ENCODE data around the gene ASPSCR1. TPM values are rescaled to one million over a fixed set of nuclear protein-coding genes. Genes with fewer than 3 reads are reported as not detected.
A peak's percentile ranks its signal among the peaks of the same experiment; 100 is the strongest.

The ASPSCR1 gene
- total and polyA plus RNA-seq, 9 of the 15 experiments (the other 6 are each of a cell fraction or from before 2014, with no cell fraction given) = 0.90 to 36.9 (median 11.6) TPM

- peak; percentile 100 for TF ChIP-seq MYC (IDR thresholded peaks at IDR 0.05; ENCODE audit: low read depth, low read length)
- TF ChIP-seq MYC (CRISPR knock-in tag; IDR thresholded peaks at IDR 0.05; ENCODE audit: borderline replicate concordance, low read depth) = no peak
- TF ChIP-seq SIN3A (IDR thresholded peaks at IDR 0.05; ENCODE audit: borderline replicate concordance in 2 of 2, control insufficient read depth in 1 of 2, low read depth in 2 of 2, low read length in 2 of 2) = peak; percentile 88 to 92; a peak in 3 of 4 replicates
- TF ChIP-seq EZH2 (IDR thresholded peaks at IDR 0.05; ENCODE audit: borderline replicate concordance, low read depth, low read length) = no peak
- no peak for TF ChIP-seq MED1 (CRISPR knock-in tag; IDR thresholded peaks at IDR 0.05; ENCODE audit: borderline replicate concordance)
- peak; percentile 95 for TF ChIP-seq SIN3B (IDR thresholded peaks at IDR 0.05; ENCODE audit: low read depth)
- TF ChIP-seq SMAD2 (IDR thresholded peaks at IDR 0.05; ENCODE audit: low read depth, low read length) = no peak
- TF ChIP-seq, protein P1, sequence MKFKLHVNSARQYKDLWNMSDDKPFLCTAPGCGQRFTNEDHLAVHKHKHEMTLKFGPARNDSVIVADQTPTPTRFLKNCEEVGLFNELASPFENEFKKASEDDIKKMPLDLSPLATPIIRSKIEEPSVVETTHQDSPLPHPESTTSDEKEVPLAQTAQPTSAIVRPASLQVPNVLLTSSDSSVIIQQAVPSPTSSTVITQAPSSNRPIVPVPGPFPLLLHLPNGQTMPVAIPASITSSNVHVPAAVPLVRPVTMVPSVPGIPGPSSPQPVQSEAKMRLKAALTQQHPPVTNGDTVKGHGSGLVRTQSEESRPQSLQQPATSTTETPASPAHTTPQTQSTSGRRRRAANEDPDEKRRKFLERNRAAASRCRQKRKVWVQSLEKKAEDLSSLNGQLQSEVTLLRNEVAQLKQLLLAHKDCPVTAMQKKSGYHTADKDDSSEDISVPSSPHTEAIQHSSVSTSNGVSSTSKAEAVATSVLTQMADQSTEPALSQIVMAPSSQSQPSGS (CRISPR knock-in tag; IDR thresholded peaks at IDR 0.05) = no peak
- no peak for TF ChIP-seq TRIM25 (IDR thresholded peaks at IDR 0.05; ENCODE audit: borderline replicate concordance)
- TF ChIP-seq, protein P2, sequence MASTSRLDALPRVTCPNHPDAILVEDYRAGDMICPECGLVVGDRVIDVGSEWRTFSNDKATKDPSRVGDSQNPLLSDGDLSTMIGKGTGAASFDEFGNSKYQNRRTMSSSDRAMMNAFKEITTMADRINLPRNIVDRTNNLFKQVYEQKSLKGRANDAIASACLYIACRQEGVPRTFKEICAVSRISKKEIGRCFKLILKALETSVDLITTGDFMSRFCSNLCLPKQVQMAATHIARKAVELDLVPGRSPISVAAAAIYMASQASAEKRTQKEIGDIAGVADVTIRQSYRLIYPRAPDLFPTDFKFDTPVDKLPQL (IDR thresholded peaks at IDR 0.05; ENCODE audit: extremely low read depth, insufficient read length) = no peak
- no peak for TF ChIP-seq ZNF449 (CRISPR knock-in tag; IDR thresholded peaks at IDR 0.05)
- TF ChIP-seq SNIP1 (IDR thresholded peaks at IDR 0.05; ENCODE audit: low read depth) = no peak
- TF ChIP-seq TEAD1 (CRISPR knock-in tag; IDR thresholded peaks at IDR 0.05) = peak in 1 of 2 experiments; percentile 64; a peak in 2 of 4 replicates
- no peak for TF ChIP-seq ZNF143 (CRISPR knock-in tag; IDR thresholded peaks at IDR 0.05)
- no peak for TF ChIP-seq ZNF133 (CRISPR knock-in tag; IDR thresholded peaks at IDR 0.05)
- 0 out of 2 replicates have a peak, but pooled peaks have one; percentile 23 for TF ChIP-seq ZBTB43 (CRISPR knock-in tag; IDR thresholded peaks at IDR 0.05)
- no peak for TF ChIP-seq MLLT1 (IDR thresholded peaks at IDR 0.05)
- TF ChIP-seq ZNF239 (CRISPR knock-in tag; IDR thresholded peaks at IDR 0.05) = 0 out of 2 replicates have a peak, but pooled peaks have one; percentile 28
- no peak for TF ChIP-seq HDAC2 (IDR thresholded peaks at IDR 0.05)
- no peak for TF ChIP-seq TRIM28 (IDR thresholded peaks at IDR 0.05)
- TF ChIP-seq ZNF830 (CRISPR knock-in tag; IDR thresholded peaks at IDR 0.05) = no peak
These were observed at the start of gene ASPSCR1 (continued) for GRCh38 chr17:81977211-81977808.

Data from K562 (cell line).